Measurements from ENCODE around the gene DIPK1C.

The DIPK1C gene

DNA sequence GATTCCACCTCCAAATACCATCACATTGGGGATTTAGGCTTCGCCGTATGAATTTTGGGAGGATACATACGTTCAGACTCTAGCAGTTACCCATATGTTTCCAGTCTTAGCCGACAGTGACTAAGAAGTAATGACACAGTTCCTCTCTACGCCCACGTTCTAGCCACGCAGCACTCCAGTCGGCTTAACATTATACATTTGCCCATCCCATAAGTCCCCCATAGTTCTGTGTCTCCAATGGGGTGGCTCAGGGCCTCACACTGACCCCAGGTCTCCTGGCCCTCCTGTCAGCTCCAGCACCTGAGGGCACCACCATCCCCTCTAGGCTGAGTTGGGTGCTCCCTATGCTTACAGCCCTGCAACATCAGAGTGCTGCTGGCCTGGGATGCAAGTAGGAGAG is 20.7 kb upstream of the DIPK1C start:
- DNase-seq = no peak
- peaks cover 19 to 43% of the 10 kb centered on the region in 2 donors for H3K27me3 Mint-ChIP-seq
- no peaks in the 10 kb centered on the region for H3K4me1 Mint-ChIP-seq (ENCODE audit: low read depth in 2 of 2)
- no peaks in the 10 kb centered on the region for H3K9me3 Mint-ChIP-seq
- H3K27ac Mint-ChIP-seq = peak overlapping the region in 1 of 2 donors; percentile 47
- ATAC-seq (replicated peaks) = no peak
- no peaks in the 10 kb centered on the region for H3K36me3 Mint-ChIP-seq (ENCODE audit: insufficient read depth)
- no peak overlapping the region for H3K4me3 Mint-ChIP-seq

DNA sequence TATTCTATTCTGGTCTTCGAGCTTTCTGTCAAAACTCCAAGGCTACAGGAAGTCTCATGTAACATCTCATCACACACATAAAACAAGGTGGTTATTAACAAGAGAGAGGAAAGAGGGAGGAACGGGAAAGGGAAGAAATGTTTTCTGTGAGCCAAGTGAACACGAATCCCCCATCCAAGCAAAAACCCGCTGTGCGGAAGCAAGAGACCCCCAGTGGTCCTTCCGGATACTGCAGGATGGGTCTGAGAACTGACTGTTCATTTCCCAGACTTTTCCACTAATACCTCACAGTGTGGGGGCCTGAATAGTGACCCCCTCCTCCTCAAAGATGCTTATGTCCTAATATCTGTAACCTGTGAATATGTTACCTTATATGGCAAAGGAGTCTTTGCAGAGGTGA is 19.0 kb upstream of the DIPK1C start:
- DNase-seq (no peak), ATAC-seq (replicated peaks) (no peak)
- H3K4me3 Mint-ChIP-seq = no peak overlapping the region
- no peaks in the 10 kb centered on the region for H3K36me3 Mint-ChIP-seq (ENCODE audit: insufficient read depth)
- H3K4me1 Mint-ChIP-seq (ENCODE audit: low read depth in 2 of 2) = no peaks in the 10 kb centered on the region
- H3K9me3 Mint-ChIP-seq = no peaks in the 10 kb centered on the region
- peaks cover 18 to 43% of the 10 kb centered on the region in 2 donors for H3K27me3 Mint-ChIP-seq
- H3K27ac Mint-ChIP-seq = no peak overlapping the region

DNA sequence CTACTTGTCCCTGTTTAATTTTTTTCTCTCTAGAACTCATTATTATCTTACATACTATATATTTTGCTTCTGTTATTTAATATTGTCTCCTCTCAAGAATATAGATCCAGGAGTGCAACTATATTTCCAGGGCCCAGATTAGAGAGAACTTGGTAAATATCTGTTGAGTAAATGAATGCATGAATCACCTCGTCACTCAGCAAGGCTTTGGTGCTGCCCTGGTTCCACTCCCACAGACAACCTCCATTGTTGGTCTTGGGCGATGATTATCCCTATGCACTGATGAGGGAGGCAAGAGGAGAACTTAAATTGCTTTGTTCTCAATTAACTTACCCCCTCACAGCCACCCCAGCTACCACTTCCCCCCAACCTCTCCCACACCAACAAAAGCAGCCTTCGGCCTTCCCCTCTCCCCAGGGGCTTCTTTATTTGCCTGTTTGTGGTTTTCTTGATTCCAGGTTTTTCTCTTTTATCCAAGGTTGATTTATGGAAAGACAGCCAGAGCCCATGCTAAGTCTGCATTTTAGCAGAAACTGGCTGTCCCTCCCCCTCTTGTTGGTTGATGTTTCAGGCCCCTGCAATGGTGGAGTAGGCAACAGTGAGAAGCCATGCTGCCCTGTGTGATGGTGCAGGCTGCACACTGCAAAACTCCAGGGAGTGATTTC is 17.0 kb upstream of the DIPK1C start:
- Mint-ChIP-seq H3K27me3 (peaks cover 28 to 41% of the 10 kb centered on the region in 2 donors), H3K4me3 (no peak overlapping the region)
- ATAC-seq (replicated peaks) = no peak

DNA sequence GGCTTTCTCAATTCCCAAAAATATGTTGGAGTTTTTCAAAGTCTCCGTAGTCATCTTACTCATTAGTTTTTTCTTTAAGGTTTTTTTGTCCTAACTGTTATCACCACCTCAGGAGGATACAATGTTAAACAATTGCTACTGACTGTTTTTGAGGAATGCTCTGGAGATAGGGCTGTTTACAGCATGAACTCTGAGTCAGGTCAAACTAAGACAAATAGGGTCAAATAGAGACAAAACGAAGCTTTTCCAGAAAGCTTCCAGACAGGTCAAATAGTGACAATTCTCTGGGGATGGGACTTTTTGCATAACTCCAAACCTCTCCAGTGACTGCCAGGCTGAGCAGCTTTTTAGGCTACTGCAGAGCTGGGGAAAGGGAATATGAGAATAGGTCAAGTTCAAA is 15.2 kb upstream of the DIPK1C start:
- no peak for DNase-seq
- Mint-ChIP-seq H3K36me3 (ENCODE audit: insufficient read depth) (no peaks in the 10 kb centered on the region), H3K27ac (no peak overlapping the region), H3K9me3 (peaks cover 5 to 7% of the 10 kb centered on the region in 2 donors), H3K4me3 (no peak overlapping the region), H3K27me3 (peaks cover 20 to 25% of the 10 kb centered on the region in 2 donors), H3K4me1 (ENCODE audit: low read depth in 2 of 2) (no peaks in the 10 kb centered on the region)
- no peak for ATAC-seq (replicated peaks)

More for the DNA sequence above, 17.0 kb upstream of the DIPK1C start:
- DNase-seq = no peak
- Mint-ChIP-seq H3K4me1 (ENCODE audit: low read depth in 2 of 2) (no peaks in the 10 kb centered on the region), H3K9me3 (peaks cover 5 to 7% of the 10 kb centered on the region in 2 donors), H3K27ac (no peak overlapping the region), H3K36me3 (ENCODE audit: insufficient read depth) (no peaks in the 10 kb centered on the region)

DNA sequence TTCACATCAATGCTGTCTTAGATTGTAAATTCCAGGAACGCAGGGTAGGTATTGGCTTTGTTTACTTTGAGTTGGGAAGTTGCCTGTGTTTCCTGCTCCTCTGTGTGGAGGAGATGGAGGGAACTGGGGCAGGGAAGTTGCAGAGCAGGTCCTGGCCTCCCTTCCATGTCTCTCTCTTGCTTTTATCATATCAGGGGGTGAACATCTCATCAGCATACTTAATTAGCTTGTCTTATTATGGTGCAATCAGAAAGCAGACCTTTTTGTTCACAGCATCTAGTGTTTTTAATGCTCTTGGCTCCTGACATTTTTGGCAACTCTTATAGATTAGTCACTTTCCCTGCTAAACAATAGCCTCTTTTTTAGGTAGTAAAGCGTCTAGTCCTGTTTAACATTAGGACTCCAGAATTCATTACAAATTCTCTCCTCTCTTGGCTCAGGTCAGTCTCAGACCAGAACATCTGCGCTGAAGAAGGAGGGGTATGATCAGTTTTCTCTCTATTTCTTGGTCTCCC is 11.5 kb upstream of the DIPK1C start:
- Mint-ChIP-seq H3K4me1 (ENCODE audit: low read depth in 2 of 2) (no peaks in the 10 kb centered on the region), H3K9me3 (peaks cover 5 to 7% of the 10 kb centered on the region in 2 donors), H3K27me3 (peaks cover 10 to 17% of the 10 kb centered on the region in 2 donors), H3K4me3 (no peak overlapping the region), H3K27ac (no peak overlapping the region), H3K36me3 (ENCODE audit: insufficient read depth) (no peaks in the 10 kb centered on the region)
- ATAC-seq (replicated peaks) = no peak
- no peak for DNase-seq

DNA sequence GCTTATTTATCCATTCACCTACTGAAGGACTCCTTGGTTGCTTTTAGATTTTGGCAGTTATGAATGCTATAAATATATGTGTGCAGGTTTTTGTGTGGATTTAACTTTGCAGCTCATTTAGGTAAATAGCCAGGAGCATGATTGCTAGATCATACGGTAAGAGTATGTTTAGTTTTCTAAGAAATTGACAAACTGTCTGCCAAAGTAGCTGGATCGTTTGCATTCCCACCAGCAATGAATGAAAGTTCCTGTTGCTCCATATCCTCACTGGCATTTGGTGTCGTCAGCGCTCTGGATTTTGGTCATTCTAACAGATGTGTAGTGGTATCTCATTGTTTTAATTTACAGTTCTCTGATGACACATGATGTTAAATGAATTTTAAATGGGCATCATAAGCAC is 8.7 kb upstream of the DIPK1C start:
- no peak overlapping the region for H3K4me3 Mint-ChIP-seq
- H3K27ac Mint-ChIP-seq = no peak overlapping the region
- peaks cover 5 to 7% of the 10 kb centered on the region in 2 donors for H3K9me3 Mint-ChIP-seq

DNA sequence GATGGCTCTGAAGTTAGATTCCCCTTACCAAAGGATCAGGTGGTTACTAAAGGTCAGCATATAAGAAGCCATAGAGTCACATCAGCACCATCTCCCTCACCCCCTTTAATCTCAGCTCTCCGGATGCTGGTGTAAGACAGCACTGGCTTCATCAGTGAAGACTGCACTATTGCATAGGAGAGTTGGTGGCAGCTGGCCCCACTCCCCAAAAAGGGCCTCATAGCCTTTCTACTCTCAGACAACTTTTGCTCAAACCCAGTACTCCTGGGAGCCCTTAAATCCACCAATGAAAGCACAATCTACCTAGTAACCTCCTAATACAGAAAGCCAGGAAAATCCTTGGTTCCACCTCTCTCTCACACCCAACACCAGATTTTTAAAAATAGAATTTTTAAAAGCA is 6.9 kb upstream of the DIPK1C start:
- no peak for ATAC-seq (replicated peaks)
- H3K4me3 Mint-ChIP-seq = no peak overlapping the region
- no peaks in the 10 kb centered on the region for H3K4me1 Mint-ChIP-seq (ENCODE audit: low read depth in 2 of 2)
- DNase-seq = no peak
- H3K27me3 Mint-ChIP-seq = peaks cover 6 to 10% of the 10 kb centered on the region in 2 donors
- H3K9me3 Mint-ChIP-seq = no peaks in the 10 kb centered on the region
- H3K27ac Mint-ChIP-seq = no peak overlapping the region
- no peaks in the 10 kb centered on the region for H3K36me3 Mint-ChIP-seq (ENCODE audit: insufficient read depth)

More for the DNA sequence above, 8.7 kb upstream of the DIPK1C start:
- Mint-ChIP-seq H3K36me3 (ENCODE audit: insufficient read depth) (no peaks in the 10 kb centered on the region), H3K4me1 (ENCODE audit: low read depth in 2 of 2) (no peaks in the 10 kb centered on the region), H3K27me3 (peaks cover 10 to 18% of the 10 kb centered on the region in 2 donors)
- DNase-seq (no peak), ATAC-seq (replicated peaks) (no peak)

DNA sequence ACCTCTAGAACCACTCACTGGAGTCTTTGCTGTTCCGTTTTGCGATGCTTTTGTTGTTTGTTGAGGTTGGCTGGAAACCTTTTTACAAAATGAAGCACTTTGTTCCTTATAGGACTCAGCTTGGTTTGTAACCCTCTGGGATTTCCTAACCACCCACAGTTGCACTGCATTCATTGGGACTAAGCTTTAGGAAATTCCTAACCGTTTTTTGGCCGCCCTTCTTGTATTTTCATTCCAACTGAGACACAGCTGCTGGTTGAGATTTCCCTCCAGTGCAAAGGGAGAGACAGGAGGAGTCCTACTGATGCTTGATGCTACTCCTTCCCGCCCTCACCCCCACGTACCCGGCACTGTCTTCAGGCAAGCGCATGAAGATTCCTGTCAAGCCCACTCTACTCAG is 6.1 kb upstream of the DIPK1C start:
- Mint-ChIP-seq H3K27ac (no peak overlapping the region), H3K27me3 (peaks cover 13 to 15% of the 10 kb centered on the region in 2 donors), H3K36me3 (ENCODE audit: insufficient read depth) (no peaks in the 10 kb centered on the region), H3K9me3 (no peaks in the 10 kb centered on the region), H3K4me3 (no peak overlapping the region), H3K4me1 (ENCODE audit: low read depth in 2 of 2) (no peaks in the 10 kb centered on the region)
- DNase-seq = no peak
- no peak for ATAC-seq (replicated peaks)

DNA sequence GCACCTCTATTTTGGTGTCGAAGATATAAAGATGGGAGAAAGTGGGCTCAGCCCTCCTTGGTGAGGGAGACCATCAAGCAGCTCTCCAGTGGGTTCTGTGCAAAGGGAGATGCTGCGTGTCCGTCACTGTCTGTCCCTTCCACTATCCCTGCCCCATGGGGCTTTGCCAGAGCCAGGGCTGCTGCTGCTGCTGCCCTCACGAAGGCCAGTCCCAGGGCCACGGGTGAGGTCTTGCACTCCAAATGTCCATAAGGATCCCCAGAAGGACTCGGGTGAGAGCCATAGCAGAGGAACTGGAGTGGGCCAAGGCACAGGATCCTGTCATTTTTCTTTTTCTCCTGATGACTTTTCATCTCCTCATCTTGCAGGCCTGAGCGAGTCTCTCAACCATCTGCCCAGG is 3.7 kb upstream of the DIPK1C start:
- H3K4me1 Mint-ChIP-seq (ENCODE audit: low read depth in 2 of 2) = peaks cover 4 to 6% of the 10 kb centered on the region in 2 donors
- no peak for DNase-seq
- H3K27ac Mint-ChIP-seq = no peak overlapping the region
- ATAC-seq (replicated peaks) = no peak
- H3K27me3 Mint-ChIP-seq = peaks cover 24 to 28% of the 10 kb centered on the region in 2 donors
- no peak overlapping the region for H3K4me3 Mint-ChIP-seq
- H3K36me3 Mint-ChIP-seq (ENCODE audit: insufficient read depth) = no peaks in the 10 kb centered on the region
- no peaks in the 10 kb centered on the region for H3K9me3 Mint-ChIP-seq

DNA sequence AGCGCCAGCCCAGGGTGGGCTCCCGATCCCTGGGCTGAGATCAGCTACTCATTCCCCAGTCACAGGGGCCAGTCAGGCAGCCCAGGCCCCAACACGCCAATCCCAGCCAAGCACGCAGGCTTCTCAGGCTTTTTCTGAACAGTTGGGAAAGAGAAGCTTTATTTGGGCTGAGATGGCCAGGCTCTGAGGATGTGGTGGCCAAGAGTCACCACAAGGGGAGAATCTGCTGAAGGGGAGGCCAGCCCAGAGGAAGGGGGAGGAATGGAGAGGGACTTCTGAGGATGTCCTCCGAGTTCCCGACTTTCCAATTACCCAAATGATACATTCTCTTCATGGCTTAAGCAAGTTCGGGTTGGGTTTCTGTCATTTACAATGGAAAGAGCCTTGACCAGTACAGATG is 2.8 kb upstream of the DIPK1C start:
- Mint-ChIP-seq H3K4me3 (no peak overlapping the region), H3K4me1 (ENCODE audit: low read depth in 2 of 2) (peaks cover 4 to 6% of the 10 kb centered on the region in 2 donors), H3K9me3 (no peaks in the 10 kb centered on the region), H3K27ac (no peak overlapping the region), H3K36me3 (ENCODE audit: insufficient read depth) (no peaks in the 10 kb centered on the region), H3K27me3 (peaks cover 31 to 35% of the 10 kb centered on the region in 2 donors)
- ATAC-seq (replicated peaks) (no peak), DNase-seq (no peak)

DNA sequence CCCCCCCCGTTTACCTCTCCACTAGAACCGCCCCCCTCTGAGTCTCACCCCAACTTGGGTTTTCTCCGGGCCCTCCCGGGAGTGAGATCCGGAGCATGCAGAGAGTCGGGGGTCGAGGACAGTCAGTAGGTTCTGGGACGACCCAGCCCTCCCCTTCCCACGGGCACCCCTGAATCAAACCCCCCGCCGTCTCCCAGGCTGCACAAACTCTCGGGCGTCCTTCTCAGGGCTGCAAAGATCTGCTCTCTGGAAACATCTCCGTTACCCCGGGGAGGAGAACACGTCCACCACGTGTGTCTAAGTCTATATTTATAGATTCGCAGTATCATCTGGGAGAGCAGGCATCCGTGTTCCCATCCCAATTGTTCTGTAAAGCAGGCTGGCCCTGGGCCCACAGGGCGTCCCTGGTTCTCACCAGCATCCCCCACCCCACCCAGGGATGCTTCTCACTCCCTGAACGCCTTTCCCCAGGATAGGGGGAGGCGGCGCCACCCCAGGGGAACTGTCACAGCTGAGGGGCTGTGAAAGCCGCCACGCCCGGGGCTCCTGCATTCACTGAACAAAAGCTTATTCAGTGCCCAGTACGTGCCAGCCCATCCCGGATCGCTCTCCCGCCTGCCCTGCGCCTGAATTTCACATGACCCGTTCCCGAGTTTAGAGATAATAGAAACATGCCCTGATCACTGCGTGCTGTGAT is 765 bp upstream of the DIPK1C start:
- Mint-ChIP-seq H3K36me3 (ENCODE audit: insufficient read depth) (no peaks in the 10 kb centered on the region), H3K4me1 (ENCODE audit: low read depth in 2 of 2) (peaks cover 4 to 6% of the 10 kb centered on the region in 2 donors), H3K27me3 (peaks cover 42 to 43% of the 10 kb centered on the region in 2 donors), H3K9me3 (no peaks in the 10 kb centered on the region), H3K27ac (no peak overlapping the region), H3K4me3 (peak overlapping the region; percentile 62 to 64)
- ATAC-seq (replicated peaks) (no peak), DNase-seq (no peak)

DNA sequence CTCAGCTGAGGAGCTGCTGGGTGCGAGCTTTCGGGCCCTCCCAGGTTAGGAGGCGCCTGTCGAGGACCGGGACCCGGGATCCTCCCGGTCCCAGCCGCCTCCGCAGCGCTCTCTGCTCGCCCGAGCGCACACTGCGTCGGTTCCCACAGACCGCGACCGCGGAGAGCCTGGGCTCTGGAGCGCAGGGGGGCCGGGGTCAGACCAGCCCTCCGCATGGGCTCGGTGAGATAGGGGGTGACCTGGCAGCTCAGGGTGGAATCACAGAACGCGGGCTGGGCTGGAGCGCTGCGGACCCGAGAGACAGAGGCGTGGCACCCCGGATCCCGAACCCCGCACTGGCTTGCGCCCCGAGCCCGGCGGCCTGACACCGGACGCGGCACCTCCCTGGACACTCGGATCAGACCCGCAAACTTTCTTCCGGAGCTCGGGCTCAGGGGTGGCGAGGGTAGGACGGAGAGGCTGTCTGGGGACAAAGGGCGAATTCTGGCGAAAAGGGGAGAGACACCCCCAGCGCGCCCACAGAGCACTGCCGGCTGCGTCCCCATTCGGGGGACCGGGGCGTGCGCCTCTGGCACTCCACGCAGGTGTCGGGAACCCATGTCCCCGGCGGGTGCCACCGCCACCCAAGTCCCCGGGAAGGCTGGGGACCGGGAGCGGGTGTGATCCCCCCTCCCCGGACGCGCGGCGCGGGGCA is 612 bp downstream of the DIPK1C start:
- Mint-ChIP-seq H3K27ac (no peak overlapping the region), H3K9me3 (no peaks in the 10 kb centered on the region), H3K36me3 (ENCODE audit: insufficient read depth) (no peaks in the 10 kb centered on the region), H3K27me3 (peaks cover 50 to 51% of the 10 kb centered on the region in 2 donors), H3K4me3 (no peak overlapping the region), H3K4me1 (ENCODE audit: low read depth in 2 of 2) (peaks cover 4 to 6% of the 10 kb centered on the region in 2 donors)
- DNase-seq = no peak
- no peak for ATAC-seq (replicated peaks)

DNA sequence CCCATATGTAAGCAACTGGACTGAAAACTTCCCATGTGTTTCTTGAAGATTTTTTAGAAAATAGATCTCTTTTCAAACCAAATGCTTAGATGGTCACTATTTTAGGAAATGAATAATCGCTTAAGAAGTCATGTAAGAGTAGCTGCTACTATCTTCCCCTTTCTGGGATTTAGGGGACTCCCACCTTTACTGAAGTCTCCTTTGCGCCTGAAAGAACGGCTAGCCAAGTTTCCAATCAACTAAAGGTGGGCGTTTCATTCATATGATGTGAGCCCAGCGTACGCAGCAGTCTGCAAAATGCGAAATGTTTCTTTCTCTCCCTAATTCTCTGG is 1.1 kb downstream of the DIPK1C start:
- ATAC-seq (replicated peaks) (no peak), DNase-seq (no peak)
- Mint-ChIP-seq H3K36me3 (ENCODE audit: insufficient read depth) (no peaks in the 10 kb centered on the region), H3K27ac (no peak overlapping the region), H3K9me3 (no peaks in the 10 kb centered on the region), H3K27me3 (peaks cover 50 to 56% of the 10 kb centered on the region in 2 donors), H3K4me3 (no peak overlapping the region), H3K4me1 (ENCODE audit: low read depth in 2 of 2) (peaks cover 4 to 6% of the 10 kb centered on the region in 2 donors)
